H1 (cell line): Measurements from ENCODE around the gene PPP1R9A. TPM values are rescaled to one million over a fixed set of nuclear protein-coding genes. Genes with fewer than 3 reads are reported as not detected.

Experiments
- CTCF ChIA-PET: fragments of 300-600 bp; sonication (Branson Sonifier 250); formaldehyde crosslinking; loops from one replicate; lab custom pipeline; 2021; ENCODE audit not compliant: partially characterized antibody; lab: Charles Lee
- POLR2A ChIA-PET: fragments of 300-600 bp; sonication (Branson Sonifier 250); formaldehyde crosslinking; loops from one replicate; lab custom pipeline; 2021; ENCODE audit warnings: inconsistent platforms; ENCODE audit not compliant: partially characterized antibody; lab: Charles Lee
- DNase-seq, 2 experiments: peaks; one replicate each; pipeline versions ENCODE4 v3.0.0 to v3.0.0-alpha.2; 2010 to 2022; ENCODE audit warnings: low spot score in 2 of 2, low read depth in 1 of 2, mixed read lengths in 1 of 2
- FAIRE-seq: peaks from 2 replicates; lab custom pipeline; 2011; peaks lifted over from hg19 to GRCh38; lab: Jason Lieb, UNC
- H2AFZ ChIP-seq: 2 replicates; pipeline ENCODE4 v1.8.1; 2012; ENCODE audit warnings: low read length, inconsistent platforms
- H2AK5ac ChIP-seq: 2 replicates; pipeline ENCODE4 v1.6.1; 2013; ENCODE audit warnings: low read depth, low read length
- H2BK120ac ChIP-seq: replicated peaks from 2 replicates; pipeline ENCODE3; 2013; ENCODE audit warnings: low read depth, low read length, inconsistent platforms
- H2BK12ac ChIP-seq: 2 replicates; pipeline ENCODE4 v1.6.1; 2013; ENCODE audit warnings: low read depth, low read length
- H2BK15ac ChIP-seq: 2 replicates; pipeline ENCODE4 v1.6.1; 2013; ENCODE audit warnings: low read length
- H2BK20ac ChIP-seq: 2 replicates; pipeline ENCODE4 v1.6.1; 2013; ENCODE audit warnings: low read length
- H2BK5ac ChIP-seq: 2 replicates; pipeline ENCODE4 v1.6.1; 2013; ENCODE audit warnings: low read depth, low read length
- H3K14ac ChIP-seq: 2 replicates; pipeline ENCODE4 v1.6.1; 2013; ENCODE audit warnings: inconsistent platforms; ENCODE audit not compliant: insufficient read length
- H3K18ac ChIP-seq: 2 replicates; pipeline ENCODE4 v1.6.1; 2013; ENCODE audit warnings: low read length; ENCODE audit errors: extremely low read depth
- H3K23ac ChIP-seq: 2 replicates; pipeline ENCODE4 v1.6.1; 2013; ENCODE audit warnings: inconsistent platforms; ENCODE audit not compliant: insufficient read length
- H3K23me2 ChIP-seq: 2 replicates; pipeline ENCODE4 v1.6.1; 2013; ENCODE audit warnings: low read depth, low read length
- H3K27ac ChIP-seq: 2 replicates; pipeline ENCODE4 v1.6.1; 2011; ENCODE audit warnings: low read depth, low read length, inconsistent platforms
- H3K27me3 ChIP-seq, 4 experiments: replicated peaks in 1 of 4; 1 replicate in 1 of 4; 2 replicates in 3 of 4; pipeline versions ENCODE4 v1.6.1 to v1.8.1; 2011 to 2013; ENCODE audit warnings: low read length in 3 of 4, mild to moderate bottlenecking in 3 of 4, inconsistent platforms in 2 of 4, mixed read lengths in 2 of 4, moderate library complexity in 1 of 4; ENCODE audit not compliant: control insufficient read depth in 3 of 4, insufficient read depth in 3 of 4; ENCODE audit errors: extremely low read depth in 1 of 4
- H3K36me3 ChIP-seq, 4 experiments: 2 replicates each; pipeline versions ENCODE4 v1.6.1 to v1.8.1; 2011 to 2013; ENCODE audit warnings: mild to moderate bottlenecking in 4 of 4, low read length in 3 of 4, moderate library complexity in 2 of 4, control low read depth in 1 of 4, inconsistent platforms in 1 of 4; ENCODE audit not compliant: insufficient read depth in 4 of 4, control insufficient read depth in 2 of 4
- H3K4ac ChIP-seq: replicated peaks from 2 replicates; pipeline ENCODE3; 2013; ENCODE audit warnings: low read length, low read depth, mixed read lengths, inconsistent platforms; ENCODE audit not compliant: insufficient read length
- H3K4me1 ChIP-seq, 4 experiments: replicated peaks in 1 of 4; 1 replicate in 1 of 4; 2 replicates in 3 of 4; pipeline versions ENCODE4 v1.6.1 to v1.8.1; 2011 to 2013; ENCODE audit warnings: low read length in 3 of 4, inconsistent platforms in 2 of 4, mixed read lengths in 1 of 4; ENCODE audit not compliant: insufficient read depth in 4 of 4, control insufficient read depth in 3 of 4
- H3K4me2 ChIP-seq, 2 experiments: 2 replicates each; pipeline versions ENCODE4 v1.6.1 to v1.8.1; 2011 to 2013; ENCODE audit warnings: low read depth in 2 of 2, low read length in 2 of 2, control low read depth in 1 of 2, inconsistent platforms in 1 of 2, mild to moderate bottlenecking in 1 of 2; ENCODE audit not compliant: insufficient read depth in 1 of 2
- H3K4me3 ChIP-seq, 4 experiments: fragments of 200-600, 300-600 bp in 1 of 4; sonication (generic), shearing (Covaris generic), sonication (Bioruptor Twin) in 1 of 4; 2 replicates each; pipeline versions ENCODE4 v1.5.1 to v1.8.1; 2011 to 2016; ENCODE audit warnings: low read length in 4 of 4, low read depth in 3 of 4, control low read depth in 2 of 4, inconsistent platforms in 2 of 4, mild to moderate bottlenecking in 2 of 4, mixed read lengths in 1 of 4, moderate library complexity in 1 of 4; ENCODE audit not compliant: insufficient read depth in 2 of 4; ENCODE audit errors: extremely low read depth in 1 of 4
- H3K56ac ChIP-seq: replicated peaks from 2 replicates; pipeline ENCODE3; 2013; ENCODE audit warnings: low read depth, mild to moderate bottlenecking, mixed read lengths, low read length, inconsistent platforms; ENCODE audit not compliant: insufficient read length
- H3K79me1 ChIP-seq: 2 replicates; pipeline ENCODE4 v1.6.1; 2013; ENCODE audit warnings: low read depth, low read length, control low read depth
- H3K79me2 ChIP-seq, 2 experiments: 2 replicates each; pipeline versions ENCODE4 v1.6.1 to v1.8.1; 2012 to 2013; ENCODE audit warnings: low read length in 2 of 2, mild to moderate bottlenecking in 2 of 2, inconsistent platforms in 1 of 2; ENCODE audit not compliant: insufficient read depth in 2 of 2, control insufficient read depth in 1 of 2
- H3K9ac ChIP-seq, 4 experiments: replicated peaks in 1 of 4; 1 replicate in 1 of 4; 2 replicates in 3 of 4; pipeline versions ENCODE4 v1.6.1 to v1.8.1; 2011 to 2013; ENCODE audit warnings: low read depth in 3 of 4, low read length in 3 of 4, control low read depth in 2 of 4, mild to moderate bottlenecking in 2 of 4, moderate library complexity in 2 of 4, inconsistent platforms in 1 of 4; ENCODE audit errors: extremely low read depth in 1 of 4
- H3K9me3 ChIP-seq, 2 experiments: 2 replicates each; pipeline versions ENCODE4 v1.6.1 to v1.8.1; 2012 to 2013; ENCODE audit warnings: mild to moderate bottlenecking in 2 of 2, moderate library complexity in 2 of 2, control low read depth in 1 of 2, inconsistent platforms in 1 of 2, low read depth in 1 of 2, low read length in 1 of 2, mixed read lengths in 1 of 2; ENCODE audit not compliant: insufficient read depth in 2 of 2
- H4K20me1 ChIP-seq, 2 experiments: replicated peaks in 1 of 2; 2 replicates each; pipeline versions ENCODE3 to v1.8.1; 2011 to 2013; ENCODE audit warnings: inconsistent platforms in 2 of 2, low read length in 2 of 2, mild to moderate bottlenecking in 1 of 2; ENCODE audit not compliant: insufficient read depth in 2 of 2, control insufficient read depth in 1 of 2
- H4K5ac ChIP-seq: 2 replicates; pipeline ENCODE4 v1.6.1; 2013; ENCODE audit warnings: low read length, low read depth, mixed read lengths, inconsistent platforms; ENCODE audit not compliant: insufficient read length
- H4K8ac ChIP-seq: 2 replicates; pipeline ENCODE4 v1.8.0; 2013; ENCODE audit warnings: mild to moderate bottlenecking, moderate library complexity, low read length, inconsistent platforms; ENCODE audit not compliant: insufficient read depth; ENCODE audit errors: extremely low read depth
- H4K91ac ChIP-seq: replicated peaks from 2 replicates; pipeline ENCODE3; 2013; ENCODE audit warnings: low read length, mixed read lengths, inconsistent platforms; ENCODE audit not compliant: insufficient read length
- BACH1 ChIP-seq: IDR thresholded peaks from 2 replicates; pipeline ENCODE4 v1.6.1; 2012; ENCODE audit warnings: low read length, improper control_type of control experiment
- CREB1 ChIP-seq: IDR thresholded peaks from 2 replicates; pipeline ENCODE4 v1.6.1; 2012; ENCODE audit warnings: inconsistent platforms
- HDAC2 ChIP-seq, 2 experiments: fragments of 300-600 bp in 1 of 2; sonication (generic) in 1 of 2; IDR thresholded peaks; 2 replicates each; pipeline ENCODE4 v1.6.1; 2011 to 2012; ENCODE audit warnings: low read depth in 2 of 2, low read length in 2 of 2, mild to moderate bottlenecking in 2 of 2, moderate library complexity in 2 of 2, borderline replicate concordance in 1 of 2, inconsistent platforms in 1 of 2
- SP4 ChIP-seq: IDR thresholded peaks from 2 replicates; pipeline ENCODE4 v1.6.1; 2012; ENCODE audit warnings: low read length, inconsistent platforms
- TEAD4 ChIP-seq: IDR thresholded peaks from 2 replicates; pipeline ENCODE4 v1.6.1; 2012; ENCODE audit warnings: low read depth, low read length, inconsistent platforms, mixed read lengths
- WGBS, 2 experiments: shearing (Covaris generic) in 1 of 2; methylation state at CpG; one replicate each; pipeline versions ENCODE4 v1.1.6 to v1.1.7; 2013 to 2015; ENCODE audit warnings: low lambda C conversion rate in 2 of 2, mixed read lengths in 2 of 2, inconsistent platforms in 1 of 2, low coverage in 1 of 2, missing lambda C conversion rate in 1 of 2; ENCODE audit not compliant: insufficient replicate concordance in 2 of 2, insufficient coverage in 1 of 2, insufficient read length in 1 of 2; ENCODE audit errors: extremely low coverage in 1 of 2, missing lambda C conversion rate in 1 of 2; 5-methylcytosine and 5-hydroxymethylcytosine counted together
- polyA plus RNA-seq, 7 experiments: library from polyadenylated mRNA; depleted of rRNA in 3 of 7; stranded (reverse) in 5 of 7; unstranded in 2 of 7; fragments of >200 nt in 5 of 7; fragments of 200-250 nt in 2 of 7; gene quantifications; 1 replicate in 5 of 7; 2 replicates in 1 of 7; 4 replicates in 1 of 7; pipeline versions ENCODE4 v1.2.1 to v1.2.3, GENCODE V29; 2011 to 2013; ENCODE audit warnings: missing spikeins in 2 of 7, mixed read lengths in 2 of 7
- total RNA-seq: library from RNA; stranded (reverse); fragmentation: NEBNext Ultra II Directional; extraction: Animal tissue kit (Norgen Biotek cat#: 25700); gene quantifications from 2 replicates; pipeline ENCODE4 v1.2.1, GENCODE V29; 2021

PPP1R9A gene
- total and polyA plus RNA-seq, 2 of the 8 experiments (the other 6 are each of a cell fraction or from before 2014, with no cell fraction given): 3.0 to 20.3 TPM

GRCh38 chr7:95172420-95172819, 265.0 kb downstream of the PPP1R9A start:
- H3K27ac ChIP-seq: no peak overlapping the region
- H3K4me3 ChIP-seq: no peak overlapping the region
- no peak overlapping the region for H2AK5ac ChIP-seq
- DNase-seq: no peak
- no peaks in the 10 kb centered on the region for H3K9me3 ChIP-seq
- no peak overlapping the region for H3K9ac ChIP-seq
- H3K27me3 ChIP-seq: no peaks in the 10 kb centered on the region
- H3K36me3 ChIP-seq: no peaks in the 10 kb centered on the region
- H3K79me2 ChIP-seq: no peaks in the 10 kb centered on the region
- no peak overlapping the region for H2BK5ac ChIP-seq
- no peak overlapping the region for H2BK120ac ChIP-seq
- H4K8ac ChIP-seq: no peak overlapping the region
- H2BK15ac ChIP-seq: no peak overlapping the region
- no peak overlapping the region for H2BK12ac ChIP-seq
- H3K79me1 ChIP-seq: no peaks in the 10 kb centered on the region
- H4K91ac ChIP-seq: no peak overlapping the region
- no peak overlapping the region for H2AFZ ChIP-seq
- no peak overlapping the region for H2BK20ac ChIP-seq
- no peak overlapping the region for H3K23ac ChIP-seq
- no peak overlapping the region for H3K18ac ChIP-seq
- H3K4me2 ChIP-seq: no peak overlapping the region
- H3K4me1 ChIP-seq: no peaks in the 10 kb centered on the region
- WGBS, 2 experiments: 89% methylated on average over 1 of the region's 1 CpG; no CpG with 5 or more reads in 1 of the 2 experiments
- no peak overlapping the region for H3K56ac ChIP-seq
- H3K4ac ChIP-seq: no peak overlapping the region
- no peaks in the 10 kb centered on the region for H4K20me1 ChIP-seq
- no peaks in the 10 kb centered on the region for H3K23me2 ChIP-seq
- POLR2A ChIA-PET: no interaction called here
- CTCF ChIA-PET: no interaction called here
- no peak for TF ChIP-seq TEAD4
- no peak for TF ChIP-seq CREB1
- TF ChIP-seq BACH1: no peak
- TF ChIP-seq SP4: no peak
- TF ChIP-seq HDAC2 (IDR thresholded peaks at IDR 0.05; ENCODE audit: borderline replicate concordance in 1 of 2, low read depth in 2 of 2, low read length in 2 of 2): no peak
- TF ChIP-seq, all 59 proteins: peak for 0
- H3K14ac ChIP-seq: no peak overlapping the region
- H4K5ac ChIP-seq: no peak overlapping the region
- no peak for FAIRE-seq
